Measurements from ENCODE around the gene MEGF11. TPM values are rescaled to one million over a fixed set of nuclear protein-coding genes. Genes with fewer than 3 reads are reported as not detected.

The MEGF11 gene
- total and polyA plus RNA-seq, 8 donors, result 0.05 to 0.92 (median 0.14) TPM; not detected in 4

GRCh38 chr15:66155065-66155464 is 98.5 kb downstream of the MEGF11 start:
- no peak overlapping the region for H3K4me3 ChIP-seq
- no peak overlapping the region for H3K27ac ChIP-seq
- intact Hi-C loops (cut with DNase I; ENCODE audit: low total_unique reads), result no loop called here
- WGBS, 5 donors, result 77 to 90% (median 89%) methylated on average over 5 of the region's 5 CpGs
- H3K4me1 ChIP-seq, result no peaks in the 10 kb centered on the region
- H3K9me3 ChIP-seq, result no peaks in the 10 kb centered on the region
- no peaks in the 10 kb centered on the region for H3K36me3 ChIP-seq
- DNase-seq, result no peak
- TF ChIP-seq EP300 (IDR thresholded peaks at IDR 0.05) (no peak), POLR2A (IDR thresholded peaks at IDR 0.05) (no peak), POLR2AphosphoS5 (IDR thresholded peaks at IDR 0.05) (no peak)
- TF ChIP-seq, protein P1, sequence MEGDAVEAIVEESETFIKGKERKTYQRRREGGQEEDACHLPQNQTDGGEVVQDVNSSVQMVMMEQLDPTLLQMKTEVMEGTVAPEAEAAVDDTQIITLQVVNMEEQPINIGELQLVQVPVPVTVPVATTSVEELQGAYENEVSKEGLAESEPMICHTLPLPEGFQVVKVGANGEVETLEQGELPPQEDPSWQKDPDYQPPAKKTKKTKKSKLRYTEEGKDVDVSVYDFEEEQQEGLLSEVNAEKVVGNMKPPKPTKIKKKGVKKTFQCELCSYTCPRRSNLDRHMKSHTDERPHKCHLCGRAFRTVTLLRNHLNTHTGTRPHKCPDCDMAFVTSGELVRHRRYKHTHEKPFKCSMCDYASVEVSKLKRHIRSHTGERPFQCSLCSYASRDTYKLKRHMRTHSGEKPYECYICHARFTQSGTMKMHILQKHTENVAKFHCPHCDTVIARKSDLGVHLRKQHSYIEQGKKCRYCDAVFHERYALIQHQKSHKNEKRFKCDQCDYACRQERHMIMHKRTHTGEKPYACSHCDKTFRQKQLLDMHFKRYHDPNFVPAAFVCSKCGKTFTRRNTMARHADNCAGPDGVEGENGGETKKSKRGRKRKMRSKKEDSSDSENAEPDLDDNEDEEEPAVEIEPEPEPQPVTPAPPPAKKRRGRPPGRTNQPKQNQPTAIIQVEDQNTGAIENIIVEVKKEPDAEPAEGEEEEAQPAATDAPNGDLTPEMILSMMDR (IDR thresholded peaks at IDR 0.05), result no peak
- peaks cover 0 to 34% (median 0%) of the 10 kb centered on the region in 3 donors for H3K27me3 ChIP-seq

DNA sequence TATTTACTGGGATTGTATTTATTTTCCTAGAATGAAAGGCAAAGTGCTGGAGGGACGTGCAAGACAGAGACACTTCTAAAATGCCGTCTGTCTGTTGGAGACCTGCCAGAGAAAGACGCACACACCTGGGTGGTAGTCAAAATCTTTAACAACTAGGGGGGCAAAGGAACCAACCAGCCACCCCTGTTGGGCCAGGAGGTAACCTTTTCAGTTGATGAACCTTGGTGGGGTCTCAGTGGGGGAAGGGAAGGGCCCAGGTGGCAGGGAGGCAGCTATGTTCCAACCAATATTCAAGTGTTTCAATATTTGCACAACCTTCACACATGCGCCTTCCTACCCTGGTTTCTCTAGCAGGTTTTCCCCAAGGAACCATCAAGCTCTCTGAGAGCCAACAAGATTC is 99.0 kb downstream of the MEGF11 start:
- TF ChIP-seq POLR2A (IDR thresholded peaks at IDR 0.05), result no peak
- TF ChIP-seq POLR2AphosphoS5 (IDR thresholded peaks at IDR 0.05), result no peak
- TF ChIP-seq, protein P1 (IDR thresholded peaks at IDR 0.05), result no peak
- TF ChIP-seq EP300 (IDR thresholded peaks at IDR 0.05), result no peak
- no peak overlapping the region for H3K27ac ChIP-seq
- DNase-seq, result no peak
- H3K4me3 ChIP-seq, result no peak overlapping the region
- 69 to 80% (median 72%) methylated on average over 4 of the region's 4 CpGs for WGBS, 5 donors
- no peaks in the 10 kb centered on the region for H3K36me3 ChIP-seq
- H3K4me1 ChIP-seq, result no peaks in the 10 kb centered on the region
- no peaks in the 10 kb centered on the region for H3K9me3 ChIP-seq
- H3K27me3 ChIP-seq, result peaks cover 0 to 39% (median 0%) of the 10 kb centered on the region in 3 donors
- intact Hi-C loops (cut with DNase I; ENCODE audit: low total_unique reads), result no loop called here

DNA sequence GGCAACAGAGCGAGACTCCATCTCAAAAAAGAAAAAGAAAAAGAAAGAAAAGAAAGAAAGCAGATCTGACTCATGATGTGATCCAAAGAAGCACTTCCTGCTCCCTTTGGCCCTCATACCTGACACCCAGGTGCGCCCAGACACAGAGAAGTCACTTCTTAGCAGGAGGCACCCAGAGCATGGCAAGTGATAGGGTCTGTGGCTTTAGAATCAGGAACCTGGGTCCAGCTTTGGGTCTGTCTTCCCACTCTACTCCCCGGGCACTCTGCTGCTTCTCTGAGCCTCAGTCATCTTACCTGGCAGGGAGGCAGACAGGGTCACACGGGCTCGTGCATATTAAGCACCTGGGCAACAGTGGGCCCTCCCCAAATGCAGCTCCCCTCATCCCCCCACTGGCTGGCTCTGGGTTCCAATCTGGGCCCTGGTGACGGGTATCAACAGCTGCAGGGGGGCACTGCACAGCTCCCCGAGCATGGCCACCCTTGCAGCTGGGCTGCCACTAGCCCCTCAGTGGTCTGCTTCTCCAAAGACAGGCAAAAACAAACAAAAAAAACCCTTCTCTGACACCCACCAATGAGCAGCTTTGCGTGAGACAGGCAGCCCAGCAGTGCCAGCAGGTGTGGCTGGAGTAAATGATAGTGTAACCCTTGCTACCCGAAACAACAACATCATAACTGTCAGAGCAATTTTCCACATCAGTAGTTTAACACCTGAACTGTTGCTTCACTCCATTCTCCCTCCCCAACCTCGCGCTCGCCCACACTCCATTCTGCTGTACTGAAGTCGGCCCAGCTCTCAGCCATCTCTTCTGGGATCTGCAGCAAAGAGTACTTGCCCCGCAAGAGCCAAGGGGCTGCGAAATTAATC is 99.8 kb downstream of the MEGF11 start:
- H3K27ac ChIP-seq, result no peak overlapping the region
- H3K4me3 ChIP-seq, result no peak overlapping the region
- intact Hi-C loops (cut with DNase I; ENCODE audit: low total_unique reads), result no loop called here
- H3K27me3 ChIP-seq, result peaks cover 0 to 45% (median 0%) of the 10 kb centered on the region in 3 donors
- peak in 1 of 2 donors; percentile 49 for DNase-seq
- H3K36me3 ChIP-seq, result no peaks in the 10 kb centered on the region
- WGBS, 5 donors, result 72 to 85% (median 78%) methylated on average over 15 of the region's 15 CpGs
- TF ChIP-seq EP300 (IDR thresholded peaks at IDR 0.05), result no peak
- TF ChIP-seq, protein P1 (IDR thresholded peaks at IDR 0.05), result no peak
- no peak for TF ChIP-seq POLR2A (IDR thresholded peaks at IDR 0.05)
- TF ChIP-seq POLR2AphosphoS5 (IDR thresholded peaks at IDR 0.05), result no peak
- no peaks in the 10 kb centered on the region for H3K4me1 ChIP-seq
- no peaks in the 10 kb centered on the region for H3K9me3 ChIP-seq

DNA sequence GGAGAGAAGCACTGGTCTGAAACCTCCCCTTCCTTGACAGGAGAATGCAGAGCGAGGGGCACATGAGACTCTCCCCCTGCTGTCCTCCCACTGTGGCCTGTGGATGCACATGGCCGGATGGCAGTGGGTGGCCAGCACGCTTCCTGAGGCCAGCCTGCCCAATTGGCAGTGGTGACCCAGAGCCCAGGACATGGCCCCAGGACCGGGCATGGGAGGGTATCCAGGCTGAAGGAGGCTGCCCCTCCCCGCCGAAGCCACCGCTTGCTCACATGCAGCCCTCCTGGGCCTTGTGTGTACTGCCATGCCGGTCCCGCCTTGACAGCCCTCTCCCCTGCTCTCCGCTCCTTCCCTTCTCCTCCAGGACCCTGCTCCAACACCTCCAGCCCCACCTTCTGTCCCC is 100.9 kb downstream of the MEGF11 start:
- TF ChIP-seq, protein P1 (IDR thresholded peaks at IDR 0.05), result no peak
- TF ChIP-seq POLR2AphosphoS5 (IDR thresholded peaks at IDR 0.05) (no peak), POLR2A (IDR thresholded peaks at IDR 0.05) (no peak), EP300 (IDR thresholded peaks at IDR 0.05) (no peak)
- no peaks in the 10 kb centered on the region for H3K9me3 ChIP-seq
- no peaks in the 10 kb centered on the region for H3K4me1 ChIP-seq
- H3K4me3 ChIP-seq, result no peak overlapping the region
- intact Hi-C loops (cut with DNase I; ENCODE audit: low total_unique reads), result no loop called here
- H3K27me3 ChIP-seq, result peaks cover 0 to 45% (median 0%) of the 10 kb centered on the region in 3 donors
- no peak for DNase-seq
- WGBS, 5 donors, result 93 to 95% (median 94%) methylated on average over 7 to 10 of the region's 10 CpGs
- H3K27ac ChIP-seq, result no peak overlapping the region
- H3K36me3 ChIP-seq, result no peaks in the 10 kb centered on the region
